ENCODE data around the gene GRPEL1. TPM values are rescaled to one million over a fixed set of nuclear protein-coding genes. Genes with fewer than 3 reads are reported as not detected.

Gene GRPEL1
- total and polyA plus RNA-seq, 2 of the 8 experiments (the other 6 are each of a cell fraction or from before 2014, with no cell fraction given): 13.5 to 39.9 TPM

- no peak for TF ChIP-seq BRCA1 (IDR thresholded peaks at IDR 0.05; ENCODE audit: low read depth, low read length)
These were observed 16.0 kb downstream of the GRPEL1 start (continued) for GRCh38 chr4:7051905-7052304.
